ENCODE results near the gene PTPRK. TPM values are rescaled to one million over a fixed set of nuclear protein-coding genes. Genes with fewer than 3 reads are reported as not detected.

The PTPRK gene
- total and polyA plus RNA-seq, 2 donors (not counting 1 experiment from before 2014, with no cell fraction given): 16.2 to 18.7 TPM

DNA sequence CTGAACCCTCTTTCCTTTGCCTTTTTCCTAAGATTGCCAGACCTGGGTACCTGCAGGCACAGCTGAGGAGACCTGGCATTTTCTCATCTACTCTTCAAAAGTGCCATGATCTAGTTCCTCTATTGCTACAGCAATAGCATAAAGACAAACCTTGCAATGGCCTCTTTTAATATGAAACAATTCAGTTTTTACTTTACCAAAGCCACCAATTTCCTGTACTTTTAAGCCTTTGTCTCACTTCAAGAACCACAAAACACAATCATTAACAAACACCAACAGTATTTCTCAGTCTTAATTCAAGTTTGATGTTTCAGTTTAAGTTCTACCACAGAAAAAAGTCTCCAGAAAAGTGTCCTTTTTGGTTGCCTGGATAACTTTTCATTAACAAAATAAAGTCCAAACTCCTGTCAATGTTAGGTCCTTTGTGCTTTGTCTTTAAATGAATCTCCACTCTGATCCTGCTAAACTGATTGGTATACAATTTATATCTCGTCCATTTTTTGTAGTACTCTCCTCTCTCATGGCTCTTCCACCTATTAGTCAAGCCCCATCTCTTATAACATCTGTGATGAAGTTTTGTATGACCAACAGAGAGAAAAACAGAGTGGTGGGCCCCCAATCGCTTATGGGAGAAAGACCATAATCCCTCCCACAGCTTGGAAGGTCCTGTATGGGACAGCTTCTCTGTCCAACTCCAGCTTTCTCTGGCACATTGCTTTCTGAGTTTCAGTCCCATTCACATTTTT lies 569.1 kb downstream of the PTPRK start:
- no peak overlapping the region for H3K27ac Mint-ChIP-seq
- WGBS (ENCODE audit: insufficient coverage): 75% methylated on average over 1 of the region's 2 CpGs
- Histone ChIP-seq H3K9ac (ENCODE audit: low read length) (peak overlapping the region; percentile 39), H3K9me3 (ENCODE audit: control extremely low read depth in 1 of 3, control insufficient read depth in 2 of 3, insufficient read depth in 1 of 3, low read length in 2 of 3) (no peaks in the 10 kb centered on the region), H3K4me1 (ENCODE audit: control insufficient read depth in 2 of 2, insufficient read depth in 2 of 2, low read length in 2 of 2) (peaks cover 7 to 14% of the 10 kb centered on the region in 2 donors), H3K79me2 (ENCODE audit: control insufficient read depth, insufficient read depth, low read length) (no peaks in the 10 kb centered on the region), H2AFZ (ENCODE audit: insufficient read depth, low read depth, low read length, poor library complexity, severe bottlenecking) (peak overlapping the region; percentile 55), H3K36me3 (replicated peaks in 1 of 2; ENCODE audit: control extremely low read depth in 1 of 2, control insufficient read depth in 1 of 2, extremely low read depth in 1 of 2, insufficient read depth in 2 of 2, low read length in 1 of 2) (no peaks in the 10 kb centered on the region), H3K4me3 (ENCODE audit: control extremely low read depth in 1 of 5, extremely low read depth in 1 of 5, insufficient read depth in 1 of 5, low read depth in 2 of 5, low read length in 4 of 5) (no peak overlapping the region), H3K4me2 (replicated peaks; ENCODE audit: low read depth, low read length, poor library complexity, severe bottlenecking) (peak overlapping the region; percentile 57), H3K27ac (ENCODE audit: low read length in 2 of 2) (peak overlapping the region in 1 of 2 donors; percentile 37), H3K27me3 (replicated peaks in 1 of 4; ENCODE audit: control extremely low read depth in 1 of 4, control insufficient read depth in 3 of 4, insufficient read depth in 4 of 4, low read length in 3 of 4) (no peaks in the 10 kb centered on the region), H4K20me1 (ENCODE audit: control insufficient read depth, insufficient read depth, low read length, poor library complexity, severe bottlenecking) (no peaks in the 10 kb centered on the region)
- DNase-seq (no peak), ATAC-seq (ENCODE audit: low read depth) (no peak)
- TF ChIP-seq, protein P1, sequence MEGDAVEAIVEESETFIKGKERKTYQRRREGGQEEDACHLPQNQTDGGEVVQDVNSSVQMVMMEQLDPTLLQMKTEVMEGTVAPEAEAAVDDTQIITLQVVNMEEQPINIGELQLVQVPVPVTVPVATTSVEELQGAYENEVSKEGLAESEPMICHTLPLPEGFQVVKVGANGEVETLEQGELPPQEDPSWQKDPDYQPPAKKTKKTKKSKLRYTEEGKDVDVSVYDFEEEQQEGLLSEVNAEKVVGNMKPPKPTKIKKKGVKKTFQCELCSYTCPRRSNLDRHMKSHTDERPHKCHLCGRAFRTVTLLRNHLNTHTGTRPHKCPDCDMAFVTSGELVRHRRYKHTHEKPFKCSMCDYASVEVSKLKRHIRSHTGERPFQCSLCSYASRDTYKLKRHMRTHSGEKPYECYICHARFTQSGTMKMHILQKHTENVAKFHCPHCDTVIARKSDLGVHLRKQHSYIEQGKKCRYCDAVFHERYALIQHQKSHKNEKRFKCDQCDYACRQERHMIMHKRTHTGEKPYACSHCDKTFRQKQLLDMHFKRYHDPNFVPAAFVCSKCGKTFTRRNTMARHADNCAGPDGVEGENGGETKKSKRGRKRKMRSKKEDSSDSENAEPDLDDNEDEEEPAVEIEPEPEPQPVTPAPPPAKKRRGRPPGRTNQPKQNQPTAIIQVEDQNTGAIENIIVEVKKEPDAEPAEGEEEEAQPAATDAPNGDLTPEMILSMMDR (IDR thresholded peaks at IDR 0.05): no peak
- no peak for TF ChIP-seq EZH2 (IDR thresholded peaks at IDR 0.05; ENCODE audit: borderline replicate concordance, insufficient read depth, low read depth, low read length, poor library complexity, severe bottlenecking)
- ChIA-PET CTCF (no interaction called here), POLR2A (no interaction called here)
- H3K27me3 Mint-ChIP-seq: no peaks in the 10 kb centered on the region
- peak overlapping the region; percentile 44 for H3K4me3 Mint-ChIP-seq
- H3K9me3 Mint-ChIP-seq (ENCODE audit: insufficient read depth): no peaks in the 10 kb centered on the region
- intact Hi-C loops (cut with micrococcal nuclease): no loop called here
- H3K4me1 Mint-ChIP-seq: peaks cover 17% of the 10 kb centered on the region

DNA sequence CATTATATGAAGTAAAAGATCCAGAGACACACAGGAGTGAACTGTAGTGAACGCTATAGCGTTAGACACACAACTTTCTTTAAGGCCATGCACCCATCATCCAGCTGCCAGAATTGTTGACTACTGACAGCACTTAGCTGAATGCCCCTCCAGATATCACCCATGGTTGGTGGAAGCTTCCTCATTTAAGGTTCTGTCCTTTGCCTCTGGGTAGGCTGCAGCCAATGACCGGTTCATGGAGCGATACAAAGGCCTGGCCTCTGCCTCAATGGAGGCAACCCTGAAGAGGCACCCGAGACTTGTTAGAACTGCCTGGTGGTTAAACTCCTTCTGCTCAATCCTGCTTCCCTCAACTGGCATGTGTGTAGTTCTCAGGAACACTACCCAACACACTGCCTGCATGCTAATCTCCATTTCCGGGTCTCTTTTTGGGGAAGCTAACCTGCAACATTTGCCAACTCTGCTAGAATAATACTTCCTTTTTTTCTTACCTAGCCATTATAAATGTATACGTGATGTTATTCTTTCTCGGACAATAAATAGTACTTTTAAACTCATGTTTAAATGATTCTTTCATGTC lies 569.7 kb downstream of the PTPRK start:
- 74% methylated on average over 5 of the region's 8 CpGs for WGBS (ENCODE audit: insufficient coverage)
- no peaks in the 10 kb centered on the region for H4K20me1 ChIP-seq (ENCODE audit: control insufficient read depth, insufficient read depth, low read length, poor library complexity, severe bottlenecking)
- DNase-seq (peak; percentile 19), ATAC-seq (ENCODE audit: low read depth) (peak; percentile 43)
- no peaks in the 10 kb centered on the region for H3K9me3 Mint-ChIP-seq (ENCODE audit: insufficient read depth)
- peak overlapping the region; percentile 55 for H2AFZ ChIP-seq (ENCODE audit: insufficient read depth, low read depth, low read length, poor library complexity, severe bottlenecking)
- H3K9ac ChIP-seq (ENCODE audit: low read length): peak overlapping the region; percentile 39
- H3K27ac Mint-ChIP-seq: no peak overlapping the region
- ChIA-PET CTCF (no interaction called here), POLR2A (no interaction called here)
- H3K4me2 ChIP-seq (replicated peaks; ENCODE audit: low read depth, low read length, poor library complexity, severe bottlenecking): peak overlapping the region; percentile 57
- intact Hi-C loops (cut with micrococcal nuclease): no loop called here
- H3K9me3 ChIP-seq (ENCODE audit: control extremely low read depth in 1 of 3, control insufficient read depth in 2 of 3, insufficient read depth in 1 of 3, low read length in 2 of 3): no peaks in the 10 kb centered on the region
- H3K4me3 Mint-ChIP-seq: peak overlapping the region; percentile 44
- peaks cover 7 to 14% of the 10 kb centered on the region in 2 donors for H3K4me1 ChIP-seq (ENCODE audit: control insufficient read depth in 2 of 2, insufficient read depth in 2 of 2, low read length in 2 of 2)
- H3K4me1 Mint-ChIP-seq: peaks cover 17% of the 10 kb centered on the region
- H3K27ac ChIP-seq (ENCODE audit: low read length in 2 of 2): peak overlapping the region in 1 of 2 donors; percentile 37
- H3K27me3 ChIP-seq (replicated peaks in 1 of 4; ENCODE audit: control extremely low read depth in 1 of 4, control insufficient read depth in 3 of 4, insufficient read depth in 4 of 4, low read length in 3 of 4): no peaks in the 10 kb centered on the region
- H3K4me3 ChIP-seq (ENCODE audit: control extremely low read depth in 1 of 5, extremely low read depth in 1 of 5, insufficient read depth in 1 of 5, low read depth in 2 of 5, low read length in 4 of 5): no peak overlapping the region
- H3K79me2 ChIP-seq (ENCODE audit: control insufficient read depth, insufficient read depth, low read length): no peaks in the 10 kb centered on the region
- H3K27me3 Mint-ChIP-seq: no peaks in the 10 kb centered on the region
- TF ChIP-seq, protein P1 (IDR thresholded peaks at IDR 0.05): no peak
- no peak for TF ChIP-seq EZH2 (IDR thresholded peaks at IDR 0.05; ENCODE audit: borderline replicate concordance, insufficient read depth, low read depth, low read length, poor library complexity, severe bottlenecking)
- no peaks in the 10 kb centered on the region for H3K36me3 ChIP-seq (replicated peaks in 1 of 2; ENCODE audit: control extremely low read depth in 1 of 2, control insufficient read depth in 1 of 2, extremely low read depth in 1 of 2, insufficient read depth in 2 of 2, low read length in 1 of 2)
